Stomach (tissue), 4 donors: Measurements from ENCODE around the gene SEPTIN10.

Experiments used
- CTCF ChIP-seq, 7 experiments: fragments of 450-650 bp in 4 of 7; fragments of 200-600 bp in 3 of 7; sonication (generic) in 3 of 7; IDR thresholded peaks; one replicate each; pipeline ENCODE4 v1.5.1; 2016 to 2019; ENCODE audit warnings: antibody characterized with exemption in 7 of 7, control low read depth in 2 of 7, mild to moderate bottlenecking in 1 of 7
- EP300 ChIP-seq: sonication (generic); formaldehyde crosslinking; IDR thresholded peaks from one replicate; pipeline ENCODE4 v1.6.1; 2017; ENCODE audit warnings: antibody characterized with exemption
- POLR2A ChIP-seq, 4 donors: fragments of 450-650 bp; IDR thresholded peaks; one replicate each; pipeline ENCODE4 v1.6.1; 2016; ENCODE audit warnings: antibody characterized with exemption in 4 of 4, control low read depth in 2 of 4, mild to moderate bottlenecking in 1 of 4, moderate library complexity in 1 of 4
- POLR2AphosphoS5 ChIP-seq, 3 donors: sonication (generic); formaldehyde crosslinking; IDR thresholded peaks; one replicate each; pipeline ENCODE4 v1.6.1; 2016; ENCODE audit warnings: antibody characterized with exemption in 3 of 3

GRCh38 chr2:109549016-109549590 lies 64.7 kb downstream of the SEPTIN10 start:
- no peak for TF ChIP-seq CTCF (IDR thresholded peaks at IDR 0.05)
- TF ChIP-seq POLR2A (IDR thresholded peaks at IDR 0.05), result no peak
- TF ChIP-seq EP300, result no peak
- no peak for TF ChIP-seq POLR2AphosphoS5 (IDR thresholded peaks at IDR 0.05)
